Activated T-cell treated with anti-CD3 and anti-CD28 coated beads for 1 hour (primary cell): ENCODE measurements around the gene PDYN.

Experiments
- DNase-seq: peaks from one replicate; pipeline ENCODE4 v3.0.0-alpha.2; 2020; ENCODE audit warnings: low read depth

Gene PDYN

DNA sequence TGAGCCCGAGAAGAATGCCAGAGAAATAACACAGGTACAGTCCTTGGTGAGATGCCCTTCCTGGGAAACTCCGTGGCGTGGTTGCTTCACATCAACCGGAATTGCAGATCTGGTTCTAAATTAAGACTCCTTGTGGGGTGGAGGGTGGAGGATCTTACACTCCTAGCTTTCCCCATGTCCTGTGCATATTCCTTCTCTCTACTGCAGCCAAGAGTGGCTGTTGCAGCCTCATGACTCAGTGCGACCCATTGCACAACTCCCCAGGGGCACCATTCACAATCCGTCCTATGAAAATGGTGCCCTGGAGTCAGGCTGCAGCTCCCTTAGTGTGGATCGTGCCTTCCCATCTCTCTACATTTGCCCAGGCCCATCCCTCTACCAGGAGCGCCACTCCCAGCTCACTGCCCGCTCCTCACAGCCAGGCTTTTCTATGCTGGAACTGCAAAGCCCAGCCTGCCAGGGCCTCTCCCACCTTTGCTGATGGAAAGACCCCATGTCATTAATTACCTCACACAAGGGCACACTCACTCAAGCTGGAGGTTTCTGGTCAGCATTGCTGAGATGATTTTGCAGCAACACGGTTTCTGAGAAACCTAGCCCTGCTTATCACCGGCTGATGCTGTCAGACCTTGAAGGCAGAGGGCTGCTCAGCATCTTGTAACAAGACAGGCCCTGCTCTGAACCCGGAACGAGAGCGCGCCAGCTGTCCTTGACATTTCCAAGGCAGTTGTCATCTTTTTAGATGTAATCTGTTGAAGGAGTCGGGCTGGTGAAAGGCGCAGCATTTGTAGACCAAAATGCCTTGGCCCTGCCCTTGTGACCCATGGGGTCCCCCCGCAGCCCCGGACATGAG is 58.9 kb downstream of the PDYN start:
- DNase-seq: no peak

DNA sequence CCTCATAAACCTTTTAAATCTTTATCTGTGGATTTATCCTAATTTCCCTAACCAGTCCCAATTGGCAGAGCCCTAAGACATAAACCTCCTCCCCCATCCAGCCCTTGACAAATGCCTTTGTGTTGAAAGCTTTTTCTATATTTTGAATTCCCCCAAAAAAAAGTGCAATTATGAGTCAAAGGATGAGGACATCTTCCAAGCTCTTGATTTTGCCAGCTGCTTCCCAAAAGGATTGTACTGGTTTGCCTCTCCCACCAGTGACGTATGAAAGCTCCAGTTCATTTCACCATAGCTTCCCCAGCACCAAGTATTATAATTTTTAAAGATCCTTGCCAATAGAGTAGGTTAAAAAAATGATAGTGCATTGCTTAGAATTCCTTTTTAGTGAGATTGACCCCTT is 59.7 kb downstream of the PDYN start:
- DNase-seq: no peak

DNA sequence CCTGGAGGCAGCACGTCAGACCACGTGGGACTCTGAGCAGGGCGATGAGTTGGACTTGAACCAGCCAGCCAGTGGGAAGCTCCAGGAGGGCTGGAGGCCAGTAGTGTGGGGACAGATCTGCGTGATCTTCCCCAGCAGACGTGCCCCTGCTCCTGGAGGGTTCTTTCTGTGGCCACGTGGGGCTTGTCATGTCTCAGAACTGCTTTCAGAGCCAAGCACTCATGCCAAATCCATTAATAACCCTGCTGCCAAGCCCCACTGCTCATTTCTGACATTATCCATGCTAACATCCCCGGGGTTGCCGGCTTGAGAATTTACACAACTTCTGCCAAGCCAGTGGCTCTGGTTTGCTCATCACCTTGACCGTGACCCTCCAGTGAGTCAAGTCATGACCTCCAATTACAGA is 60.4 kb downstream of the PDYN start:
- no peak for DNase-seq

- DNase-seq: no peak
These were observed 60.9 kb downstream of the PDYN start for GRCh38 chr20:1932971-1933370.

GRCh38 chr20:1931830-1932229 is 62.0 kb downstream of the PDYN start:
- no peak for DNase-seq

DNA sequence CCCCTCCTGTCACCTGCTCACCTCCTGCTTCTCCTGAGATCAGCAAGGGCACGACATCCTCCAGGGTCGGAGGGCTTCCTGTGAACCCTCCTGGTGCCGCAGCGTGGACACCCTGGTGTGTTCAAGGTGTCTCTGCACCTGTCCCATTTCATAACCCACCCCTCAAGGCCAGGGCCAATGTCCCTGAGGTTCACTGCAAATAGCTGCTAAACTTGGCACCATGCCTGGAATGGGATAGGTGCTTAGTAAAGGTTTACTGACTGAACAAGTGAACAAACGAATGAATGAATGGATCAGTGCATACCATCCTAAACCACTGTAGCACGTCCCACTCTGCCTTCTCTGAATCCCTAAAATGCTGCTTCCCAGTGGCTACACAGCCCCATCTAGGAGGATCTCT is 63.7 kb downstream of the PDYN start:
- DNase-seq: no peak

DNA sequence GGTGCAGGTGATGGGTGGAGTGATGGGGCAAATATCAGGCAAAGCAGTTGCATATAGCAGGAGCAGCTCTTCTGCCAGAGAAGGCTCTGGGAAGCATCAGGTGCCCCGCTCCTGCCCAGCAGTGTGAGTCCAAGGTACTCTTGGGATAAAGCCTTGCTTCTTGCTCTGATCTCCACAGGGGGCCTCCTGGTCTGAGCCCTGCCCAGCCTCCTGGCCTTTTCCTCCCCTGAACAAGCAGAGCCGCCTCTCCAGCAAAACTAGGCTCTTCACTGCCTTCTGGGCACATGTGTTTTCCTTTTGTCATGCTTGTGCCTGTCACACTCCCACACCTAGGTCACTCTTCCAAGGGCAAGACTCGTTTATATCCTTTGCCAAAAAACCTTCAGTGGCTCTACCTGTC is 64.4 kb downstream of the PDYN start:
- DNase-seq: no peak

DNA sequence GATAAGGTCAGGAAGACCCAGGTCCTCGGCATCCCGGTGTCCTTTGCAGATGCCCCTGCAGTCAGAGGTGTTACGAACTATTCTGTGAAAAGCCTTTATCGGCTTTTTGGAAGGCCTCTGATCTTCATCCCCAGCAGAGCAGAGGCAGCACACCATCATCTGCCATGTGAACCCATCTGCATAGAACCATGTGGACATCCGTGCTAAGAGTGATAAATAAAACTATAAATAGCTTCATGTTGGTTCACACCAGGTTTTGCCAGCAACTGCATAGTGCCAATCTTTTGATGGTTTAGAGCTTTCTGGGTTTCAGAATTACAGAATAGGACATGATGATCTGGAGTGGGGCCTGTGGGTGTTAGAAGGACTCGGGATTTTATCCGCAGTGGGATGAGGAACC is 65.1 kb downstream of the PDYN start:
- no peak for DNase-seq
